ENCODE measurements around the gene KCTD6. TPM values are rescaled to one million over a fixed set of nuclear protein-coding genes. Genes with fewer than 3 reads are reported as not detected.

Gene KCTD6
- total RNA-seq, 1 donor from 2014 or later = 14.4 TPM

- Mint-ChIP-seq H3K27ac (ENCODE audit: unreplicated experiment) (no peak overlapping the region), H3K4me1 (ENCODE audit: unreplicated experiment) (peaks cover 13% of the 10 kb centered on the region), H3K27me3 (ENCODE audit: unreplicated experiment) (no peaks in the 10 kb centered on the region), H3K36me3 (ENCODE audit: unreplicated experiment) (peaks cover 18% of the 10 kb centered on the region), H3K4me3 (ENCODE audit: unreplicated experiment) (no peak overlapping the region), H3K9me3 (ENCODE audit: unreplicated experiment) (no peaks in the 10 kb centered on the region)
- TF ChIP-seq, protein P1, sequence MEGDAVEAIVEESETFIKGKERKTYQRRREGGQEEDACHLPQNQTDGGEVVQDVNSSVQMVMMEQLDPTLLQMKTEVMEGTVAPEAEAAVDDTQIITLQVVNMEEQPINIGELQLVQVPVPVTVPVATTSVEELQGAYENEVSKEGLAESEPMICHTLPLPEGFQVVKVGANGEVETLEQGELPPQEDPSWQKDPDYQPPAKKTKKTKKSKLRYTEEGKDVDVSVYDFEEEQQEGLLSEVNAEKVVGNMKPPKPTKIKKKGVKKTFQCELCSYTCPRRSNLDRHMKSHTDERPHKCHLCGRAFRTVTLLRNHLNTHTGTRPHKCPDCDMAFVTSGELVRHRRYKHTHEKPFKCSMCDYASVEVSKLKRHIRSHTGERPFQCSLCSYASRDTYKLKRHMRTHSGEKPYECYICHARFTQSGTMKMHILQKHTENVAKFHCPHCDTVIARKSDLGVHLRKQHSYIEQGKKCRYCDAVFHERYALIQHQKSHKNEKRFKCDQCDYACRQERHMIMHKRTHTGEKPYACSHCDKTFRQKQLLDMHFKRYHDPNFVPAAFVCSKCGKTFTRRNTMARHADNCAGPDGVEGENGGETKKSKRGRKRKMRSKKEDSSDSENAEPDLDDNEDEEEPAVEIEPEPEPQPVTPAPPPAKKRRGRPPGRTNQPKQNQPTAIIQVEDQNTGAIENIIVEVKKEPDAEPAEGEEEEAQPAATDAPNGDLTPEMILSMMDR (IDR thresholded peaks at IDR 0.05) = no peak
- no peak for DNase-seq (ENCODE audit: extremely low spot score, unreplicated experiment)
Measured at GRCh38 chr3:58502872-58503271, 11.0 kb downstream of the KCTD6 start.

DNA sequence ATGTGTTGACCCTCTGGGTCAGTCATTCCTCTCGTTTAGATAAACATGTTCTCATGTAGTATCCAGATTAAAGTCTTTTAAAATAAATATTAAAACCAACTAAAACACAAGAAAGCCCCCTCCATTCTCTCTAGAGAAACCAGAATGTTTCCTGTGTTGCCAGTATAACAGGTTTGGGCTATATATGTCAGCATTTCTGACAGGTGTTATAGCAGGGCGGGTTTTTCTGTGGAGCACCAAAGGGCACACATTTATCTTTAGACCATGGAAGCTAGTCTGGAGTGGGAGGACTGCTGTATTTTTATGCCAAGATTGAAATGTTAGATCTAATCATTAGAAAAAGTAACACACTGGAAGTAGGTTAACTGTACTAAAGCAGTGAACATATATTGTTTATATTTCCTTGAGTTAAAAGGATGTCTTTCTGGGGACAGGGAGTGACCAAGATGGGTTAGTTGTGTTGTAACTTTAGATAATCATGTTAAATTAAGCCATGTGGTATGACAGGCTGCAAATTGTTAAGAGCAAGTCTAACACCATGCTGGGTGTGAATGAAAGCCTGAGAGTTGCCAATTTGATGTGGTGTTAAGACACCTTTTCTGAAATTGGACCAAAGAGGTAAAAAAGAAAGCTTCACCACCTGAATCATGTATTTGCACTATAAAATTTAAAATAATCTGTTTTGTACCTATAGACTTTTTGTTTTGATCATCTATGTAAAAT lies 15.6 kb downstream of the KCTD6 start:
- Mint-ChIP-seq H3K4me3 (ENCODE audit: unreplicated experiment) (no peak overlapping the region), H3K36me3 (ENCODE audit: unreplicated experiment) (peaks cover 6% of the 10 kb centered on the region), H3K9me3 (ENCODE audit: unreplicated experiment) (no peaks in the 10 kb centered on the region), H3K27me3 (ENCODE audit: unreplicated experiment) (no peaks in the 10 kb centered on the region), H3K4me1 (ENCODE audit: unreplicated experiment) (peaks cover 7% of the 10 kb centered on the region), H3K27ac (ENCODE audit: unreplicated experiment) (no peak overlapping the region)
- TF ChIP-seq, protein P1 (IDR thresholded peaks at IDR 0.05) = no peak
- no peak for DNase-seq (ENCODE audit: extremely low spot score, unreplicated experiment)

DNA sequence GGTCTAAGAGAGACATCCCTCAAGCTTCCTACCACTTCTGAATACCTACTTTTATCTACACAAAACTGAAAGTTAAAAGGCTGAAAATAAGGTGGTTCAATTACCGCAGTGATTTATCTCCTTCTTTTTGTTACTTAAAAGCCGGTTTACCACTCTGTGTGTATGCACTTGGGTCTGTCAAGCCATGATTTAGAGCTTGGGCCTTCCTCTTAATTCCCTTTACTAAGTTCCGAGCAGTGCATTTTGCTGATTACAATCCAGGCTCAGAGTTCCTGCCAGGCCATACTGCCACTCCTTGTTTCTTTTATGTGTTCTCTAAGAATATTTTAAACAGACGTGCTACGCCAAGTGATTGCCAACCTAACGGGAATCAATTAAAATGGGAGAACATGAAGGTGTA lies 16.5 kb downstream of the KCTD6 start:
- TF ChIP-seq, protein P1 (IDR thresholded peaks at IDR 0.05) = no peak
- Mint-ChIP-seq H3K4me1 (ENCODE audit: unreplicated experiment) (no peaks in the 10 kb centered on the region), H3K9me3 (ENCODE audit: unreplicated experiment) (no peaks in the 10 kb centered on the region), H3K36me3 (ENCODE audit: unreplicated experiment) (peaks cover 6% of the 10 kb centered on the region), H3K4me3 (ENCODE audit: unreplicated experiment) (no peak overlapping the region), H3K27ac (ENCODE audit: unreplicated experiment) (no peak overlapping the region), H3K27me3 (ENCODE audit: unreplicated experiment) (no peaks in the 10 kb centered on the region)
- DNase-seq (ENCODE audit: extremely low spot score, unreplicated experiment) = no peak

GRCh38 chr3:58514405-58514804 lies 22.5 kb downstream of the KCTD6 start:
- Mint-ChIP-seq H3K27ac (ENCODE audit: unreplicated experiment) (no peak overlapping the region), H3K4me3 (ENCODE audit: unreplicated experiment) (no peak overlapping the region), H3K9me3 (ENCODE audit: unreplicated experiment) (no peaks in the 10 kb centered on the region), H3K4me1 (ENCODE audit: unreplicated experiment) (peaks cover 7% of the 10 kb centered on the region), H3K36me3 (ENCODE audit: unreplicated experiment) (no peaks in the 10 kb centered on the region), H3K27me3 (ENCODE audit: unreplicated experiment) (no peaks in the 10 kb centered on the region)
- TF ChIP-seq, protein P1 (IDR thresholded peaks at IDR 0.05) = no peak
- no peak for DNase-seq (ENCODE audit: extremely low spot score, unreplicated experiment)

DNA sequence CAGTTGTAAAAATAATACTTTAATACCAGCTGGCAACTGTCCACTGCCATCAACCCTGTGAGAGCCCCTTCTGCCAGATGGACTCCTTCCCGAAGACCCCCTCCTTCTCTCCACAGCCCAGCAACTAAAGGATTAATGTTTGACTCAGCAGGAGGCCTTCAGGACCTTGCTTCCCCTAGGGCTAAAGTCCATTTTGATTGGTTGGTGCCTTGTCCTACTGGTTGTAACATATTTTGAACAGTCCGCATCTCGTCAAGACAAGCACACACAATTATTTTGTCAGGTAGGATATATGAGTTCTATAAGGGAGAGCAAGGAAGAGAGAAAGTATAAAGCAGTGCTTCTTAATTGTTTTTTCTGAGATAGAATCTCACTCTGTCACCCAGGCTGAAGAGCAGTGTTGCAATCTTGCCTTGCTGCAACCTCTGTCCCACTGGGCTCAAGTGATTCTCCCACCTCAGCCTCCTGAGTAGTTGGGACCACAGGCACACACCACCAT lies 26.4 kb downstream of the KCTD6 start:
- Mint-ChIP-seq H3K27me3 (ENCODE audit: unreplicated experiment) (no peaks in the 10 kb centered on the region), H3K4me1 (ENCODE audit: unreplicated experiment) (peaks cover 22% of the 10 kb centered on the region), H3K4me3 (ENCODE audit: unreplicated experiment) (no peak overlapping the region), H3K27ac (ENCODE audit: unreplicated experiment) (no peak overlapping the region), H3K36me3 (ENCODE audit: unreplicated experiment) (no peaks in the 10 kb centered on the region), H3K9me3 (ENCODE audit: unreplicated experiment) (no peaks in the 10 kb centered on the region)
- TF ChIP-seq, protein P1 (IDR thresholded peaks at IDR 0.05) = no peak
- DNase-seq (ENCODE audit: extremely low spot score, unreplicated experiment) = no peak

Measured in osteocyte (in vitro differentiated cells).